CMK (cell line): Measurements from ENCODE around the gene CSF2RB.
"Not testable (repeated sequence)": the region's sequence is repeated elsewhere in the genome, so short reads cannot be mapped to it uniquely, and the experiment has no call there.

Experiments used
- DNase-seq: peaks from one replicate; pipeline ENCODE4 v3.0.0-alpha.2; 2010; ENCODE audit warnings: low read depth

CSF2RB gene

DNA sequence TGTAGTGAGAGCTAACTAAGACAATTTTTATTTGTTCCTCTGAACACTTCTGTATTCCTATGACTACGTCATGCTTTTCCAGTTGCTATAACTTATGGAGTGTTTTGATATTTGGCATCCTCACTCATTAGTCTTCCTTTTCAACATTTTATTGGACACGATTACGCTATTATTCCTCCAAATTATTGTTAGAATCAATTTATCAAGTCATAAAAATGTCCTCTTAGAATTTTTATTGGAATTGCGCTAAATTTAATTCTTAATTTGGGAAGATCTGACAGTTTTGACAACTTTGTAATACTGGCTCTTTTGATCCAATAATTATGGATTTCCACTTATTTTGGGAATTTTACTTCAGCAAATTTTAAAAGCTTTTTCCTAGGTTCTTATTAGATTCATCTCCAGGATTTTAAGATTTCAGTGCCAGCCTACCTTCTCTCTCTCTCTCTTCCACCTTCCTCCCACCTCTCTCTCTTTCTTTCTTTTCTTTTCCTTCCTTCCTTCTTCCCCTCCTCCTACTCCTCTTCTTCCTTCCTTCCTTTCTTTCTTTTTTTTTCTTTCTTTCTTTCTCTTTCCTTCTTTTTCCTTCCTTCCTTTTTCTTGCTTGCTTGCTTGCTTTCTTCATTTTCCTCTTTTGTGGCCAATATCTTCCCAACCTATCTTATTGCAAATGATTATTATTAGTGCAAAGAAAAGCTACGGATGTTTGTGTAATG is 55.0 kb downstream of the CSF2RB start:
- no peak for DNase-seq

GRCh38 chr22:36971341-36972125 is 58.1 kb downstream of the CSF2RB start:
- no peak for DNase-seq

DNA sequence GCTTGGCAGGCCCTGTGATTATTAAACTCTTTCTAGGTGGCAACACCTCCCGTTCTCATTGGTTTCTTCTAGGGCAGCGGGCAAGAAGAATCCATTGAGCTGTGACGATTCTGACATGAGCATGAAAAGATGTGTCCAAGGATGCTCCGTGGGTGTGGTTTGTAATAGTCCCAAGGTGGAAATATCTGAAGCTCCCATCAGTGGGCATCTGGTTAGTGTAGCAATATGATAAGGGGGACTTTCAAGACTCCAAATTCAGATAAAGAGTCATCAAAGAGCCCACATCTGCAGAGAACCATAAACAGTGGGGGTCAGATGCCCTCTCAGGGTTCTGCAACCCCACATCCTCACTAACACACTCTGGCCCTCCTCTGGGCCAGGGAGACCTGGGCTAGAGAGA is 63.2 kb downstream of the CSF2RB start:
- no peak for DNase-seq

DNA sequence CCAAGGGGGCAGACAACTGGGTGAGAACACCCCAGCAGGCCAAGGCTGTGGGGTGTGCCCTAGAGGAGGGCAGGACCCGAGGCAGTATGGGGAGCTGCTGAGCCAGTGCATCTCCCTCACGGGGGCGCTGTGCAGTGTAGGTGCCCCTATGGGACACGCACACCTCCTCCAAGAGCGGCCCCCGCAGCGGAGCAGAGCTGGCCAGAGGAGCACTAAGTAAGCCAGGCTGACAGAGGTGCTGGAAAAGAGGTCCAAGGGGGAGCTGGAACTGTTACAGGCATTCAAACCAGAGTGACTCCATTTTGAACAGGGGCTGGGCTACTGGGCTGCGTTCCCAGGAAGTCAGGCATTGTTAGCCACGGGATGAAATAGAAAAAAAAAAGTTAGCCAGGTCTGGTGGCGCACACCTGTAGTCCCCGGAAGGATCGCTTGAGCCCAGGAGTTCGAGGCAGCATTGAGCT is 64.0 kb downstream of the CSF2RB start:
- no peak for DNase-seq

- no peak for DNase-seq
Observed at GRCh38 chr22:36977947-36978660, 64.7 kb downstream of the CSF2RB start.

GRCh38 chr22:36979016-36979910 is 65.8 kb downstream of the CSF2RB start:
- DNase-seq, result no peak

GRCh38 chr22:36981247-36981775 is 67.9 kb downstream of the CSF2RB start:
- DNase-seq, result no peak

- DNase-seq, result no peak
Observed at GRCh38 chr22:36982136-36982535, 68.7 kb downstream of the CSF2RB start.

DNA sequence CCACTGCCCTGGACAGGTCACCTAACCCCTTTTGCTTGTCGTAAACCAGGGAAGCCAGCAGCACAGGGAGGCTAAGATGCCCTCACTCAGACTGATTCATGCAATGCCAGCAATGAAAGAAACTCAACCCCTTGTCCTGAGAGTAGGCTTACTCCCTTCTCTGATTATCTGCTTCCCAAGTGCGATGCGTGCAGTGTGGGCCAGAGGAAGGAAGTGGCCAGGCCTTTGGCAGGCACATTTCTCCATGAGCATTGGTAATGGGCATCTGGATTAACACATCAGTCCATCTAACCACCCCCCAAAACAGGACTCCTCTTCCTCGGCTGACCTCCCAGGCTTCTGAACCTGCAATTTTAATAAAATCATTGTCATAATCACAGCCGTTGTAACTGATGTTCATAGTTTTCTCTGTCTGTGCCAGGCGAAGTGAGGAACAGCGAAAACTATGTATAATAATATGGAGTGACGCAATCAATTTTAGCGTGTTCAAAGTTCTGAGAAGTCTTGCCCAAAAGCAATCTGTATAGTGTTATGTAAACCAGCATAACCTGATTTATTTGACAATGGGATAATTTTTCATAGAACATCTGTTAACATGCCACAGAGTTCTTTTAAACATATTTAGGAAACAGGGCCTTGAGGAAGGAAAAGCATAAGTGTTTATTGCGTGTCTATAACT is 71.9 kb downstream of the CSF2RB start:
- DNase-seq, result no peak

DNA sequence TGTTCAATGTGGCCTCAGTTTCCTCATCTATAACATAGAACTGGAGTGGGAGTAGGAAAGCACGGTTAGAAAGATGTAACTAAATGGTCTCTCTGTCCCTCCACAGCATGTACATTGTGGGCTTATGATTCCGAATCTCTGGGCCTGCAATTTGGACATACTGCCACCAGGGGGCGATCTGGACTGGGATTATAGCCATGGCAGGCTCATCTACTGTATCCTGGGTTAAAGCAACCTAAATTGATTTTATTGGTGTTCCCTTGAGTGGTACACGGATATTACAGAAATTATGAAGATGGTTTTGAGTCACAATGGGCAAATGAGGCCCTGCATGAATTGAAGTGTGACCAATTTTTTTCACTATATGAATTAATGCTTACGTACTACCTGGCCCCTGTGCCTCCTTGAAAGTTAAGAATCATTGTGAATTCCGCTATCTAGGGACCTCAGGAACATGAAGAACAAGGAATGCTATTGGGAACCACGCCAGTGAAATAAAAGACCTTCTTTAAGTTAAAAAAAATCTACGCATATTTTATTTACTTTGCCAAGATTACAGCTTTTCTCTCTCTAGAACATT is 72.9 kb downstream of the CSF2RB start:
- DNase-seq, result no peak

GRCh38 chr22:36988075-36988832 is 74.8 kb downstream of the CSF2RB start:
- no peak for DNase-seq

GRCh38 chr22:36989012-36989411 is 75.6 kb downstream of the CSF2RB start:
- DNase-seq, result not testable (repeated sequence)
